Measurements from ENCODE around the gene SENP7. TPM values are rescaled to one million over a fixed set of nuclear protein-coding genes. Genes with fewer than 3 reads are reported as not detected.
"Not testable (repeated sequence)": the region's sequence is repeated elsewhere in the genome, so short reads cannot be mapped to it uniquely, and the experiment has no call there.

The SENP7 gene
- total RNA-seq, 1 experiment from 2014 or later: 11.6 TPM

DNA sequence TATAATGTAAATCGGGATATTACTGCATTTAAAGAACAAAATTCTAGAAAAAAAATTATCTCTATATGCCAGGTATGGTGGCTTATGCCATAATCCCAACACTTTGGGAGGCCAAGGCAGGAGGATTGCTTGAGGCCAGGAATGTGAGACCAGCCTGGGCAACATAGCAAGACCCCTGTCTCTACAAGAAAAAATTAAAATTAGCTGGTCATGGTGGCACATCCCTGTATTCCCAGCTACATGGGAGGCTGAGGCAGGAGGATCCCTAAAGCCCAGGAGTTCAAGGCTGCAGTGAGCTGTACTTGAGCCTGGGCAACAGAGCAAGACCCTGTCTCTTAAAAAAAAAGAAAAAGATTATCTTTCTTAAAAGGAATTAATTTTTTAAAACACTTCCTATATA lies 12.8 kb downstream of the SENP7 start:
- no peak for DNase-seq
- no peaks in the 10 kb centered on the region for H3K27me3 ChIP-seq (ENCODE audit: control insufficient read depth, insufficient read depth, low read length)

DNA sequence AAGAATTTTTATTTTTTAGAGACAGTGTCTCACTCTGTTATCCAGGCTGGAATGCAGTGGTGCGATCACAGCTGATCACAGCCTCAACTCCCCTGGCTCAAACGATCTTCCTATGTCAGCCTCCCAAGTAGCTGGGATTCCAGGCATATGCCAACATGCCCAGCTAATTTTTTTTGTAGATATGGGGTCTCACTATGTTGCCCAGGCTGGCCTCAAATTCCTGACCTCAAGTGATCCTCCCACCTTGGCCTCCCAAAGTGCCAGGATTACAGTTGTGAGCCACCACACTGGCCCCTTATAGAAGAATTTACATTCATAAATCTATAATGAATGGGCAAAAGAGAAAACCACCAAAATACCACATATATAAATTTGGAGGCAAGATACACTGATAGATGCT lies 15.2 kb downstream of the SENP7 start:
- DNase-seq: no peak
- Histone ChIP-seq H3K4me3 (ENCODE audit: insufficient read depth, low read depth, low read length) (no peak overlapping the region), H3K27me3 (ENCODE audit: control insufficient read depth, insufficient read depth, low read length) (no peaks in the 10 kb centered on the region), H3K36me3 (replicated peaks; ENCODE audit: control insufficient read depth, insufficient read depth, low read length) (no peaks in the 10 kb centered on the region)

More for the DNA sequence above, 12.8 kb downstream of the SENP7 start:
- Histone ChIP-seq H3K4me3 (ENCODE audit: insufficient read depth, low read depth, low read length) (no peak overlapping the region), H3K36me3 (replicated peaks; ENCODE audit: control insufficient read depth, insufficient read depth, low read length) (no peaks in the 10 kb centered on the region)

DNA sequence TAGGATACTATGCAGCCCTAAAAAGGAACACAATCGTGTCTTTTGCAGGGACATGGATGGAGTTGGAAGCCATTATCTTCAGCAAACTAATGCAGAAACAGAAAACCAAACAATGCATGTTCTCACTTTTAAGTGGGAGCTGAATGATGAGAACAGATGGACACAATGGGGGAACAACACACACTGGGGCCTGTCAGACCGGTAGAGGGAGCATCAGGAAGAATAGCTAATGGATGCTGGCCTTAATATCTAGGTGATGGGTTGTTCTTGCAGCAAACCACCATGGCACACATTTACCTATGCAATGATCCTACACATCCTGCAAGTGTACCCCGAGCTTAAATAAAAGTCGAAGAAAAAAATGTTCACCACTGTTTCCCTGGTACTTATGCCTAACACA lies 17.5 kb downstream of the SENP7 start:
- no peak for DNase-seq
- no peak overlapping the region for H3K4me3 ChIP-seq (ENCODE audit: insufficient read depth, low read depth, low read length)
- no peaks in the 10 kb centered on the region for H3K36me3 ChIP-seq (replicated peaks; ENCODE audit: control insufficient read depth, insufficient read depth, low read length)
- H3K27me3 ChIP-seq (ENCODE audit: control insufficient read depth, insufficient read depth, low read length): no peaks in the 10 kb centered on the region

GRCh38 chr3:101484805-101485620 lies 28.0 kb downstream of the SENP7 start:
- H3K4me3 ChIP-seq (ENCODE audit: insufficient read depth, low read depth, low read length): no peak overlapping the region
- DNase-seq: no peak

DNA sequence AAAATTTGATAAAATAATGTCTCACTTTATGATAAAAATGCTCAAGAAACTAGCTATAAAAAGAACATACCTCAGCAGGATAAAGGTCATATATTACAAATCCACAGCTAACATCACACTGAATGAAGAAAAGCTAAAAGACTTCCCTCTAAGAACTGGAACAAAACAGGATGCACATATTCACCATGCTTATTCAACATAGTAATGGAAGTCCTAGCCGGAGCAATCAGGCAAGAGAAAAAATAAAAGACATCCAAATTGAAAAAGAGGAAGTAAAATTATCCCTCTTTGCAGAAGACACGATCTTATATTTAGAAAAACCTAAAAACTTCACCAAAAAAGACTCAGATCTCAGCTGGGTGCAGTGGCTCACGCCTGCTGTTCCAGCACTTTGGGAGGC lies 34.0 kb downstream of the SENP7 start:
- H3K27me3 ChIP-seq (ENCODE audit: control insufficient read depth, insufficient read depth, low read length): no peaks in the 10 kb centered on the region
- no peak overlapping the region for H3K4me3 ChIP-seq (ENCODE audit: insufficient read depth, low read depth, low read length)
- H3K36me3 ChIP-seq (replicated peaks; ENCODE audit: control insufficient read depth, insufficient read depth, low read length): no peaks in the 10 kb centered on the region
- no peak for DNase-seq

More at GRCh38 chr3:101484805-101485620, 28.0 kb downstream of the SENP7 start:
- Histone ChIP-seq H3K36me3 (replicated peaks; ENCODE audit: control insufficient read depth, insufficient read depth, low read length) (no peaks in the 10 kb centered on the region), H3K27me3 (ENCODE audit: control insufficient read depth, insufficient read depth, low read length) (no peaks in the 10 kb centered on the region)

DNA sequence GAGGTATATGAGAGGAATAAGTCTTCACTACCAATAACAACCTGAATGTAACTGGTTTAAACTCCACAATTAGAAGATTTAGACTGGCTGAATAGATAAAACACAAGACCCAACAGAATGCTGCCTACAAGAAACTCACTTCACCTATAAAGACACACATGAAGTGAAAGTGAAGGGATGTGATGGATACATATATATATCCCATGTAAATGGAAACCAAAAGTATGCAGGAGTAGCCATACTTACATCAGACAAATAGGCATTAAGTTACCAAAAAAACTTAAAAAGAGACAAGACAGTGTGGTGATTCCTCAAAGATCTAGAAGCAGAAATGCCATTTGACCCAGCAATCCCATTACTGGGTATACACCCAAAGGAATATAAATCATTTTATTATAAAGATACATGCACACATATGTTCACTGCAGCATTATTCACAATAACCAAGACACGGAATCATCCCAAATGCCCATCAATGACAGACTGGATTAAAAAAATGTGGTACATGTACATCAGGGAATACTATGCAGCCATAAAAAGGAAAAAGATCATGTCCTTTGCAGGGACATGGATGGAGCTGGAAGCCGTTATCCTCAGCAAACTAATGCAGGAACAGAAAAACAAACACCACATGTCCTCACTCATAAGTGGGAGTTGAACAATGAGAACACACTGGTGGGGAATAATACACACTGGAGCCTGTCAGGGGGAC lies 38.0 kb downstream of the SENP7 start:
- H3K27me3 ChIP-seq (ENCODE audit: control insufficient read depth, insufficient read depth, low read length); H3K4me3 ChIP-seq (ENCODE audit: insufficient read depth, low read depth, low read length); H3K36me3 ChIP-seq (replicated peaks; ENCODE audit: control insufficient read depth, insufficient read depth, low read length); DNase-seq: not testable (repeated sequence)

DNA sequence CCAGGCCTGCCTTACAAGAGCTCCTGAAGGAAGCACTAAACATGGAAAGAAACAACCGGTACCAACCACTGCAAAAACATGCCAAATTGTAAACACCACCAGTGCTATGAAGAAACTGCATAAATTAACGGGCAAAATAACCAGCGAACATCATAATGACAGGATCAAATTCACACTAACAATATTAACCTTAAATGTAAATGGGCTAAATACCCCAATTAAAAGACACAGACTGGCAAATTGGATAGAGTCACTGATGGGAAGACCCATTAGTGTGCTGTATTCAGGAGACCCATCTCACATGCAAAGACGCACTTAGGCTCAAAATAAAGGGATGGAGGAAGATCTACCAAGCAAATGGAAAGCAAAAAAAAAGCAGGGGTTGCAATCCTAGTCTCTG lies 44.3 kb downstream of the SENP7 start:
- not testable (repeated sequence) for H3K36me3 ChIP-seq (replicated peaks; ENCODE audit: control insufficient read depth, insufficient read depth, low read length); H3K4me3 ChIP-seq (ENCODE audit: insufficient read depth, low read depth, low read length); DNase-seq; H3K27me3 ChIP-seq (ENCODE audit: control insufficient read depth, insufficient read depth, low read length)

DNA sequence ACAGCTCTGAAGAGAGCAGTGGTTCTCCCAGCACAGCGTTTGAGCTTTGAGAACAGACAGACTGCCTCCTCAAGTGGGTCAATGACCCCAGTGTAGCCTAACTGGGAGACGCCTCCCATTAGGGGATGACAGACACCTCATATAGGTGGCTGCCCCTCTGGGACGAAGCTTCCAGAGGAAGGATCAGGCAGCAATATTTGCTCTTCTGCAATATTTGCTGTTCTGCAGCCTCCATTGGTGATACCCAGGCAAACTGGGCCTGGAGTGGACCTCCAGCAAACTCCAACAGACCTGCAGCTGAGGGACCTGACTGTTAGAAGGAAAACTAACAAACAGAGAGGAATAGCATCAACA lies 45.7 kb downstream of the SENP7 start:
- H3K4me3 ChIP-seq (ENCODE audit: insufficient read depth, low read depth, low read length); DNase-seq; H3K27me3 ChIP-seq (ENCODE audit: control insufficient read depth, insufficient read depth, low read length); H3K36me3 ChIP-seq (replicated peaks; ENCODE audit: control insufficient read depth, insufficient read depth, low read length): not testable (repeated sequence)

DNA sequence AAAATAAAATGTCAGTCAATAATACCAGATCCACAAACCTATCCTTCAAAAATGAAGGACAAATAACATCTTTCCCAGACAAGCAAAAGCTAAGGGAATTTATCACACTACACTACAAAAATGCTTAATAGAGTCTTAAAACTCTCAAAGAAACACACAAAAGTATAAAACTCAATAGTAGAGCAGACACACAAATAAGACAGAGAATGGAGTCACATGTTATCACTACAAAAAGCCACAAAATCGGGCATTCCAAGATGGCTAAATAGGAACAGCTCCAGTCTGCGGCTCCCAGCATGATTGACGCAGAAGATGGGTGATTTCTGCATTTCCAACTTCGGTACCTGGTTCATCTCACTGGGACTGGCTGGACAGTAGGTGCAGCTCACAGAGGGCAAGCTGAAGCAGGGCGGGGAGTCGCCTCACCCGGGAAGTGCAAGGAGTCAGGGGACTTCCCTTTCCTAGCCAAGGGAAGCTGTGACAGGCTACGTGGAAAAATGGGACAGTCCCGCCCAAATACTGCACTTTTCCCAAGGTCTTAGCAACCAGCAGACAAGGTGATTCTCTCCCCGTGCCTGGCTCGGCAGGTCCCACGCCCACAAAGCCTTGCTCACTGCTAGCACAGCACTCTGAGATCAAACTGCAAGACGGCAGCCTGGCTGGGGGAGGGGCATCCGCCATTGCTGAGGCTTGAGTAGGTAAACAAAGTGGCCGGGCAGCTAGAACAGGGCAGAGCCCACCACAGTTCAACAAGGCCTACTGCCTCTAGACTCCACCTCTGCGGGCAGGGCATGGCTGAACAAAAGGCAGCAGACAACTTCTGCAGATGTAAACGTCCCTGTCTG lies 46.3 kb downstream of the SENP7 start:
- H3K4me3 ChIP-seq (ENCODE audit: insufficient read depth, low read depth, low read length): peak overlapping the region; percentile 33
- H3K27me3 ChIP-seq (ENCODE audit: control insufficient read depth, insufficient read depth, low read length): no peaks in the 10 kb centered on the region
- no peaks in the 10 kb centered on the region for H3K36me3 ChIP-seq (replicated peaks; ENCODE audit: control insufficient read depth, insufficient read depth, low read length)
- DNase-seq: no peak

- no peaks in the 10 kb centered on the region for H3K27me3 ChIP-seq (ENCODE audit: control insufficient read depth, insufficient read depth, low read length)
- no peak overlapping the region for H3K4me3 ChIP-seq (ENCODE audit: insufficient read depth, low read depth, low read length)
- DNase-seq: no peak
- H3K36me3 ChIP-seq (replicated peaks; ENCODE audit: control insufficient read depth, insufficient read depth, low read length): no peaks in the 10 kb centered on the region
Observed at GRCh38 chr3:101464235-101464634, 48.8 kb downstream of the SENP7 start.

GRCh38 chr3:101461451-101461850 lies 51.6 kb downstream of the SENP7 start:
- DNase-seq: no peak
- H3K27me3 ChIP-seq (ENCODE audit: control insufficient read depth, insufficient read depth, low read length): no peaks in the 10 kb centered on the region
- no peaks in the 10 kb centered on the region for H3K36me3 ChIP-seq (replicated peaks; ENCODE audit: control insufficient read depth, insufficient read depth, low read length)
- no peak overlapping the region for H3K4me3 ChIP-seq (ENCODE audit: insufficient read depth, low read depth, low read length)

DNA sequence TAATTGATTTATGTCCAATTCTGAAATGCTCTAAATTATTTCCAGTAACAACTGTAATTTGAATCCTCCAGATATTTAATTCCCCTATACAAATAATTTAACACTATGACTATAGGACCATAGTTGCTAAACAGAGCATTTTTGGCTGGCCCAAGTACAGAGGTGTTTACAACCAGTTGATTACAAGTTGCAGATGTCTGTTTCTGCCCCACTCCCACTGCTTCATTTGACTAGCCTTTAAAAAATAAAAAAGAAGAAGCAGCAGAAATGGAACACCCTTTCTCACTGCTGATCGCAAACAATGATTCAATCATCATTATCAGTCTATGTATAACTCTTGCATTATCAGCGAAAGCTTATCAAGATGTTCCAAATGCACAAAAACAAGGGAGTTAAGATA lies 54.6 kb downstream of the SENP7 start:
- Histone ChIP-seq H3K36me3 (replicated peaks; ENCODE audit: control insufficient read depth, insufficient read depth, low read length) (no peaks in the 10 kb centered on the region), H3K4me3 (ENCODE audit: insufficient read depth, low read depth, low read length) (no peak overlapping the region), H3K27me3 (ENCODE audit: control insufficient read depth, insufficient read depth, low read length) (no peaks in the 10 kb centered on the region)
- DNase-seq: no peak

DNA sequence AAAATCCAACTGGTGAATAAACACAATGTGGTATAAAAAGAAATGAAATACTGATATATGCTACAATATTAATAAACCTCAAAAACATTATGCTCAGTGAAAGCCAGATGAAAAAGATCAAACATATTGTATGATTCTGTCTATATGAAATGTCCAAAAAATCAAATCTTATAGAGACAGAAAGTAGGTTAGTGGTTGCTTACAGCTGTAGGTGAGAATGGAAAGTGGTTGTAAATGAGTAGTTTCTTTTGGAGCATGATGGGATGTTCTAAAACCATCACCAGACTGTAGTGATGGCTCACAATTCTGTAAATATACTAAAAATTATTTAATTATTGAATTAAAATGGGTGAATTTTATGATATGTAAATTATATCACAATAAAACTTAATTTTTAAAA lies 58.4 kb downstream of the SENP7 start:
- no peaks in the 10 kb centered on the region for H3K27me3 ChIP-seq (ENCODE audit: control insufficient read depth, insufficient read depth, low read length)
- DNase-seq: no peak
- H3K36me3 ChIP-seq (replicated peaks; ENCODE audit: control insufficient read depth, insufficient read depth, low read length): no peaks in the 10 kb centered on the region
- no peak overlapping the region for H3K4me3 ChIP-seq (ENCODE audit: insufficient read depth, low read depth, low read length)

GRCh38 chr3:101453961-101454360 lies 59.1 kb downstream of the SENP7 start:
- Histone ChIP-seq H3K4me3 (ENCODE audit: insufficient read depth, low read depth, low read length) (no peak overlapping the region), H3K27me3 (ENCODE audit: control insufficient read depth, insufficient read depth, low read length) (no peaks in the 10 kb centered on the region), H3K36me3 (replicated peaks; ENCODE audit: control insufficient read depth, insufficient read depth, low read length) (no peaks in the 10 kb centered on the region)
- DNase-seq: no peak

DNA sequence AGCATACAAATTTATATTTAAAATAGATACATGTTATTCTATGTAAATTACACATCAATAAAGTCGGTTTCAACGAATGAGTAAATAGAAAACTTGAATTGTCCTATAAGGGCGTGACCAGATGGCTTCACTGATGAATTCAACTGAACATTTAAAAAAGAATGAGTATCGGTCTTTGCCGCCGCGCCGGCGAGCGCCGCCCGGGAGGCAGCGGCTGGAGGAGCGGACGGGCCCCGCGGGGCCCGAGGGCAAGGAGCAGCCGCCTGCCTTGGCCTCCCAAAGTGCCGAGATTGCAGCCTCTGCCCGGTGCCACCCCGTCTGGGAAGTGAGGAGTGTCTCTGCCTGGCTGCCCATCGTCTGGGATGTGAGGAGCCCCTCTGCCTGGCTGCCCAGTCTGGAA lies 74.4 kb downstream of the SENP7 start:
- not testable (repeated sequence) for H3K27me3 ChIP-seq (ENCODE audit: control insufficient read depth, insufficient read depth, low read length); H3K4me3 ChIP-seq (ENCODE audit: insufficient read depth, low read depth, low read length); DNase-seq; H3K36me3 ChIP-seq (replicated peaks; ENCODE audit: control insufficient read depth, insufficient read depth, low read length)
